Esophagus squamous epithelium (tissue), 5 donors: Measurements from ENCODE around the gene SPRY2. TPM values are rescaled to one million over a fixed set of nuclear protein-coding genes. Genes with fewer than 3 reads are reported as not detected.

Source experiments
- DNase-seq: peaks from one replicate; lab custom pipeline; 2025; lab: John Stamatoyannopoulos, UW
- H3K27ac ChIP-seq, 4 donors: fragments of 200-600 bp; sonication (generic); one replicate each; pipeline ENCODE4 v1.5.1; 2016 to 2019; ENCODE audit warnings: mild to moderate bottlenecking in 1 of 4
- H3K27me3 ChIP-seq, 4 donors: fragments of 200-600 bp; sonication (generic); 1 replicate in 3 of 4; 2 replicates in 1 of 4; pipeline versions ENCODE4 v1.5.1 to v1.6.0; 2017 to 2021; ENCODE audit warnings: antibody characterized with exemption in 1 of 4
- H3K36me3 ChIP-seq, 3 donors: fragments of 200-600 bp; sonication (generic); one replicate each; pipeline ENCODE4 v1.5.1; 2016 to 2019
- H3K4me1 ChIP-seq, 3 donors: fragments of 200-600 bp; sonication (generic); one replicate each; pipeline ENCODE4 v1.5.1; 2017 to 2019
- H3K4me3 ChIP-seq, 4 donors: fragments of 200-600 bp; sonication (generic); 1 replicate in 3 of 4; 2 replicates in 1 of 4; pipeline ENCODE4 v1.5.1; 2016 to 2019; ENCODE audit warnings: mild to moderate bottlenecking in 2 of 4, moderate library complexity in 1 of 4
- H3K9me3 ChIP-seq, 3 donors: fragments of 200-600 bp; sonication (generic); one replicate each; pipeline ENCODE4 v1.5.1; 2016 to 2019
- CTCF ChIP-seq, 6 experiments: fragments of 450-650 bp in 4 of 6; fragments of 200-600 bp in 2 of 6; sonication (generic) in 2 of 6; IDR thresholded peaks; one replicate each; pipeline ENCODE4 v1.5.1; 2016 to 2019; ENCODE audit warnings: antibody characterized with exemption in 6 of 6, mild to moderate bottlenecking in 4 of 6, moderate library complexity in 4 of 6
- POLR2A ChIP-seq, 4 donors: fragments of 450-650 bp; IDR thresholded peaks; one replicate each; pipeline ENCODE4 v1.6.1; 2017; ENCODE audit warnings: antibody characterized with exemption in 4 of 4, mild to moderate bottlenecking in 4 of 4, moderate library complexity in 3 of 4
- WGBS, 2 donors: methylation state at CpG; one replicate each; pipeline ENCODE4 v1.1.5; 2018; 5-methylcytosine and 5-hydroxymethylcytosine counted together
- intact Hi-C: fragments of 100-400 bp; cut with DNase I; formaldehyde crosslinking; loops from one replicate; pipeline ENCODE4 v1.15.0; 2022
- small RNA-seq, 4 donors: library from RNA; depleted of rRNA; stranded (forward); fragments of <200 nt; gene quantifications; one replicate each; pipeline ENCODE3, GENCODE V24; 2016
- total RNA-seq, 4 donors: library from RNA; depleted of rRNA; stranded (reverse); fragments of >200 nt; gene quantifications; one replicate each; pipeline ENCODE4 v1.1.0, GENCODE V29; 2016
- donor health status: DM: yes; HTN: yes; CAD: no.

The SPRY2 gene
- total RNA-seq, 4 donors from 2014 or later = 4.5 to 29.0 (median 16.5) TPM

GRCh38 chr13:80299046-80299445, 41.9 kb downstream of the SPRY2 start:
- Histone ChIP-seq H3K27ac (no peak overlapping the region), H3K36me3 (no peaks in the 10 kb centered on the region), H3K27me3 (no peaks in the 10 kb centered on the region), H3K4me3 (no peak overlapping the region), H3K9me3 (no peaks in the 10 kb centered on the region), H3K4me1 (no peaks in the 10 kb centered on the region)
- no peak for DNase-seq
- TF ChIP-seq CTCF (IDR thresholded peaks at IDR 0.05) = no peak
- TF ChIP-seq POLR2A (IDR thresholded peaks at IDR 0.05) = no peak
- intact Hi-C loops = no loop called here

- H3K36me3 ChIP-seq = no peaks in the 10 kb centered on the region
- H3K4me1 ChIP-seq = no peaks in the 10 kb centered on the region
- no peaks in the 10 kb centered on the region for H3K9me3 ChIP-seq
- no peaks in the 10 kb centered on the region for H3K27me3 ChIP-seq
- intact Hi-C loops = no loop called here
- H3K27ac ChIP-seq = no peak overlapping the region
- H3K4me3 ChIP-seq = no peak overlapping the region
- no peak for TF ChIP-seq POLR2A (IDR thresholded peaks at IDR 0.05)
- TF ChIP-seq CTCF (IDR thresholded peaks at IDR 0.05) = no peak
- WGBS, 2 donors = 69 to 86% methylated on average over 2 of the region's 2 CpGs
- DNase-seq = no peak
Measured at GRCh38 chr13:80297503-80297902, 43.4 kb downstream of the SPRY2 start.

GRCh38 chr13:80297094-80297493, 43.8 kb downstream of the SPRY2 start:
- TF ChIP-seq CTCF (IDR thresholded peaks at IDR 0.05) = no peak
- no peak for TF ChIP-seq POLR2A (IDR thresholded peaks at IDR 0.05)
- H3K36me3 ChIP-seq = no peaks in the 10 kb centered on the region
- no peak for DNase-seq
- no peaks in the 10 kb centered on the region for H3K27me3 ChIP-seq
- H3K4me1 ChIP-seq = no peaks in the 10 kb centered on the region
- H3K27ac ChIP-seq = no peak overlapping the region
- H3K4me3 ChIP-seq = no peak overlapping the region
- intact Hi-C loops = no loop called here
- H3K9me3 ChIP-seq = no peaks in the 10 kb centered on the region

- no peaks in the 10 kb centered on the region for H3K36me3 ChIP-seq
- no peak overlapping the region for H3K4me3 ChIP-seq
- no peak for DNase-seq
- TF ChIP-seq CTCF (IDR thresholded peaks at IDR 0.05) (no peak), POLR2A (IDR thresholded peaks at IDR 0.05) (no peak)
- H3K27ac ChIP-seq = no peak overlapping the region
- H3K4me1 ChIP-seq = no peaks in the 10 kb centered on the region
- intact Hi-C loops = no loop called here
- 89% methylated on average over 7 of the region's 7 CpGs for WGBS, 2 donors
- H3K27me3 ChIP-seq = no peaks in the 10 kb centered on the region
- H3K9me3 ChIP-seq = no peaks in the 10 kb centered on the region
Measured at GRCh38 chr13:80296638-80297037, 44.3 kb downstream of the SPRY2 start.

- no peaks in the 10 kb centered on the region for H3K27me3 ChIP-seq
- intact Hi-C loops = no loop called here
- no peak overlapping the region for H3K27ac ChIP-seq
- 57 to 90% methylated on average over 1 of the region's 1 CpG for WGBS, 2 donors
- H3K4me1 ChIP-seq = no peaks in the 10 kb centered on the region
- H3K4me3 ChIP-seq = no peak overlapping the region
- TF ChIP-seq POLR2A (IDR thresholded peaks at IDR 0.05) (no peak), CTCF (IDR thresholded peaks at IDR 0.05) (no peak)
- no peaks in the 10 kb centered on the region for H3K9me3 ChIP-seq
- no peaks in the 10 kb centered on the region for H3K36me3 ChIP-seq
- DNase-seq = no peak
Measured at GRCh38 chr13:80290591-80290990, 50.3 kb downstream of the SPRY2 start.

Small RNAs within 50 kb of the gene (small RNA-seq; reads per million reads assigned to genes)
- gene RNU6-61P = 0 to 0.09 (median 0) reads per million in 4 donors
